SK-N-SH treated with all-trans-retinoic acid at 6 μM for 48 hours (cell line): ENCODE data around the gene THSD4.

ENCODE experiments used
- ATAC-seq: fragments of 200-7000 bp; cut with Tn5 transposase; 3 replicates; pipeline ENCODE4 v1.9.1; 2020; ENCODE audit warnings: mild to moderate bottlenecking, moderate library complexity
- ARNTL ChIP-seq: fragments of 450-650 bp; formaldehyde crosslinking; IDR thresholded peaks from 2 replicates; pipeline ENCODE4 v1.5.0; 2020; ENCODE audit warnings: low read depth, mild to moderate bottlenecking, moderate library complexity, borderline replicate concordance
- BACH2 ChIP-seq: fragments of 250-450 bp; sonication (Bioruptor Pico); IDR thresholded peaks from 2 replicates; pipeline ENCODE4 v1.9.0; 2021; ENCODE audit warnings: mild to moderate bottlenecking, borderline replicate concordance
- GLIS3 ChIP-seq: fragments of 250-450 bp; sonication (Bioruptor Pico); IDR thresholded peaks from 2 replicates; pipeline ENCODE4 v1.5.0; 2020; ENCODE audit warnings: mild to moderate bottlenecking, moderate library complexity
- SNAI2 ChIP-seq: fragments of 250-450 bp; sonication (Bioruptor Pico); IDR thresholded peaks from 2 replicates; pipeline ENCODE4 v1.5.0; 2020; ENCODE audit warnings: mild to moderate bottlenecking, moderate library complexity
- TCF4 ChIP-seq: fragments of 250-450 bp; sonication (Bioruptor Pico); IDR thresholded peaks from 2 replicates; pipeline ENCODE4 v1.8.0; 2021; ENCODE audit warnings: mild to moderate bottlenecking, moderate library complexity, borderline replicate concordance
- TOX ChIP-seq: fragments of 250-450 bp; sonication (Bioruptor Pico); IDR thresholded peaks from 2 replicates; pipeline ENCODE4 v1.8.0; 2021; ENCODE audit warnings: mild to moderate bottlenecking, moderate library complexity, borderline replicate concordance
- ZC3H10 ChIP-seq: fragments of 250-450 bp; sonication (Bioruptor Pico); IDR thresholded peaks from 2 replicates; pipeline ENCODE4 v1.5.1; 2021; ENCODE audit warnings: mild to moderate bottlenecking, moderate library complexity
- ZFP3 ChIP-seq: fragments of 250-450 bp; sonication (Bioruptor Pico); IDR thresholded peaks from 2 replicates; pipeline ENCODE4 v1.5.0; 2020; ENCODE audit warnings: mild to moderate bottlenecking, moderate library complexity
- ZFP30 ChIP-seq: fragments of 450-650 bp; formaldehyde crosslinking; IDR thresholded peaks from 2 replicates; pipeline ENCODE4 v1.5.0; 2022; ENCODE audit warnings: mild to moderate bottlenecking, moderate library complexity
- ZNF565 ChIP-seq: fragments of 450-650 bp; formaldehyde crosslinking; conservative IDR thresholded peaks from 2 replicates; pipeline ENCODE4 v1.5.0; 2020; ENCODE audit warnings: low read depth, mild to moderate bottlenecking, moderate library complexity
- ZNF70 ChIP-seq: fragments of 450-650 bp; formaldehyde crosslinking; IDR thresholded peaks from 2 replicates; pipeline ENCODE4 v1.5.0; 2020; ENCODE audit warnings: mild to moderate bottlenecking, moderate library complexity
- ZNF8 ChIP-seq: fragments of 450-650 bp; formaldehyde crosslinking; IDR thresholded peaks from 2 replicates; pipeline ENCODE4 v1.5.0; 2020; ENCODE audit warnings: mild to moderate bottlenecking, moderate library complexity
- TF ChIP-seq, protein P1 (sequence below): fragments of 250-450 bp; sonication (Bioruptor Pico); IDR thresholded peaks from 2 replicates; pipeline ENCODE4 v1.8.0; 2021; ENCODE audit warnings: low read depth, mild to moderate bottlenecking, moderate library complexity, borderline replicate concordance
- TF ChIP-seq, protein P2 (sequence below): fragments of 250-450 bp; sonication (Bioruptor Pico); IDR thresholded peaks from 2 replicates; pipeline ENCODE4 v1.5.1; 2020; ENCODE audit warnings: low read depth, mild to moderate bottlenecking, moderate library complexity
- TF ChIP-seq, protein P3 (sequence below): fragments of 250-450 bp; sonication (Bioruptor Pico); IDR thresholded peaks from 2 replicates; pipeline ENCODE4 v1.5.0; 2020; ENCODE audit warnings: mild to moderate bottlenecking, moderate library complexity

THSD4 gene

DNA sequence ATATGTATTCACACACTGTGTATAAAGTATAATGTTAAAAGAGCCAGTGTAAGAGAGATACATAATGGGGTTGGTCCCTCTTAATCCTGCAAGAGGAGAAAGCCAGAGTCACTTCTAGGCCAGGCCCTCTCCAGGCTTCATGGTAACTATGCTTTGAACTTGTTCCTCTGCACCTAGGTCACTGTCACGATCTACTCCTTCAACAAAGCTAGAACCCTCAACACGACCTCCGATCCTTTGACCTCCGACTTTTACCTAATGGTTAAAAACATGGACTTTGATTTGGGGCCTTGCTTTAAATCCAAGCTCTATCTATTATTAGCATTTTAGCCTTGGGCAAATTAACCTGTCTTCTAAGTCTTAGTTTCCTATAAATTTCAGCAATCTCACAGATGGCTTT, 541.2 kb downstream of the THSD4 start:
- TF ChIP-seq ZNF8 (CRISPR knock-in tag) (no peak), ZNF565 (CRISPR knock-in tag) (no peak), ZFP30 (CRISPR knock-in tag) (no peak), ZC3H10 (no peak)
- TF ChIP-seq, protein P1, sequence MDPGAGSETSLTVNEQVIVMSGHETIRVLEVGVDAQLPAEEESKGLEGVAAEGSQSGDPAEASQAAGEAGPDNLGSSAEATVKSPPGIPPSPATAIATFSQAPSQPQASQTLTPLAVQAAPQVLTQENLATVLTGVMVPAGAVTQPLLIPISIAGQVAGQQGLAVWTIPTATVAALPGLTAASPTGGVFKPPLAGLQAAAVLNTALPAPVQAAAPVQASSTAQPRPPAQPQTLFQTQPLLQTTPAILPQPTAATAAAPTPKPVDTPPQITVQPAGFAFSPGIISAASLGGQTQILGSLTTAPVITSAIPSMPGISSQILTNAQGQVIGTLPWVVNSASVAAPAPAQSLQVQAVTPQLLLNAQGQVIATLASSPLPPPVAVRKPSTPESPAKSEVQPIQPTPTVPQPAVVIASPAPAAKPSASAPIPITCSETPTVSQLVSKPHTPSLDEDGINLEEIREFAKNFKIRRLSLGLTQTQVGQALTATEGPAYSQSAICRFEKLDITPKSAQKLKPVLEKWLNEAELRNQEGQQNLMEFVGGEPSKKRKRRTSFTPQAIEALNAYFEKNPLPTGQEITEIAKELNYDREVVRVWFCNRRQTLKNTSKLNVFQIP (CRISPR knock-in tag): no peak
- TF ChIP-seq, protein P2, sequence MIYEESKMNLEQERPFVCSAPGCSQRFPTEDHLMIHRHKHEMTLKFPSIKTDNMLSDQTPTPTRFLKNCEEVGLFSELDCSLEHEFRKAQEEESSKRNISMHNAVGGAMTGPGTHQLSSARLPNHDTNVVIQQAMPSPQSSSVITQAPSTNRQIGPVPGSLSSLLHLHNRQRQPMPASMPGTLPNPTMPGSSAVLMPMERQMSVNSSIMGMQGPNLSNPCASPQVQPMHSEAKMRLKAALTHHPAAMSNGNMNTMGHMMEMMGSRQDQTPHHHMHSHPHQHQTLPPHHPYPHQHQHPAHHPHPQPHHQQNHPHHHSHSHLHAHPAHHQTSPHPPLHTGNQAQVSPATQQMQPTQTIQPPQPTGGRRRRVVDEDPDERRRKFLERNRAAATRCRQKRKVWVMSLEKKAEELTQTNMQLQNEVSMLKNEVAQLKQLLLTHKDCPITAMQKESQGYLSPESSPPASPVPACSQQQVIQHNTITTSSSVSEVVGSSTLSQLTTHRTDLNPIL (CRISPR knock-in tag): no peak
- ATAC-seq: no peak

DNA sequence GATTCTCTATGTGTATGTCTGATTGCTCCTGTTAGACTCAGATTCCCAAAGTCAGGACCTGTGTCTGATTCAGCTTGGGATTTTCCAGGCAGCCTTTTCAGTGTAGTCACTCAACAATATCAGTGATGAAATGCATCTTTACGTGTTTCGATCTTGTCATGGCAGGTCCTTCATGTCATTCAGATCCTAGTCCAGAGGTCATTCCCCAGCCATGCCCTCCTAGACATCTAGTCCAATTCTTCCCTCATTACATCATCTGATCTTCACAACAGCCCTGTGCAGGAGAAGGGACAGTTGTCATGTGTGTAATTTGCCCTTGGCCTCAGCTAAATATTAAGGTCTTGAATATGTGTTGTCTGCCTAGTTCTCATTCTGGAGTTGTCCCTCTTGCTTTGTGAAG, 541.9 kb downstream of the THSD4 start:
- no peak for ATAC-seq
- TF ChIP-seq ZNF8 (CRISPR knock-in tag) (no peak), TCF4 (CRISPR knock-in tag) (no peak)
- TF ChIP-seq, all 23 proteins: peak for 0

DNA sequence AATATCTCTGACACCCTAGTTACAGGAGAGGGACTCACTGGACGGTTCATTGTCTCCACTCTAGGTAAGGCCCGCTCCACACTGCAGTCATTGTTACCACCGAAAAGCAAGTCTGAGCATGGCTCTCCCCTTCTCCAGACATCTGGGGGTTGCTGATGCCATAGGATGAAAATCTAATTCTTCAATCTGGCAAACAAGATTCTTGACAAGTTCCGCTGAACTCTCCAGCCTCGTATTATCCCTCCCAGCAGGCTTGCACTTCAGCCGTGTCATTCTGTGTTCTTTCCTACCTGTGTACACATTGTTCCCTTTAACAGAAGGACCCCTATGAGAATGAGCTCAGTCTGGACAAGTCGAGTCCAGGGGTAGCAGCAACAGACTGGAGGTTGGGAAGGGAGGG, 542.8 kb downstream of the THSD4 start:
- TF ChIP-seq SNAI2 (CRISPR knock-in tag) (no peak), ZFP30 (CRISPR knock-in tag) (no peak), TOX (CRISPR knock-in tag) (no peak), ZFP3 (CRISPR knock-in tag) (no peak), ZNF70 (no peak), ARNTL (CRISPR knock-in tag) (no peak), ZNF8 (CRISPR knock-in tag) (no peak), ZC3H10 (no peak), TCF4 (CRISPR knock-in tag) (no peak)
- TF ChIP-seq, protein P1 (CRISPR knock-in tag): no peak
- TF ChIP-seq, protein P3, sequence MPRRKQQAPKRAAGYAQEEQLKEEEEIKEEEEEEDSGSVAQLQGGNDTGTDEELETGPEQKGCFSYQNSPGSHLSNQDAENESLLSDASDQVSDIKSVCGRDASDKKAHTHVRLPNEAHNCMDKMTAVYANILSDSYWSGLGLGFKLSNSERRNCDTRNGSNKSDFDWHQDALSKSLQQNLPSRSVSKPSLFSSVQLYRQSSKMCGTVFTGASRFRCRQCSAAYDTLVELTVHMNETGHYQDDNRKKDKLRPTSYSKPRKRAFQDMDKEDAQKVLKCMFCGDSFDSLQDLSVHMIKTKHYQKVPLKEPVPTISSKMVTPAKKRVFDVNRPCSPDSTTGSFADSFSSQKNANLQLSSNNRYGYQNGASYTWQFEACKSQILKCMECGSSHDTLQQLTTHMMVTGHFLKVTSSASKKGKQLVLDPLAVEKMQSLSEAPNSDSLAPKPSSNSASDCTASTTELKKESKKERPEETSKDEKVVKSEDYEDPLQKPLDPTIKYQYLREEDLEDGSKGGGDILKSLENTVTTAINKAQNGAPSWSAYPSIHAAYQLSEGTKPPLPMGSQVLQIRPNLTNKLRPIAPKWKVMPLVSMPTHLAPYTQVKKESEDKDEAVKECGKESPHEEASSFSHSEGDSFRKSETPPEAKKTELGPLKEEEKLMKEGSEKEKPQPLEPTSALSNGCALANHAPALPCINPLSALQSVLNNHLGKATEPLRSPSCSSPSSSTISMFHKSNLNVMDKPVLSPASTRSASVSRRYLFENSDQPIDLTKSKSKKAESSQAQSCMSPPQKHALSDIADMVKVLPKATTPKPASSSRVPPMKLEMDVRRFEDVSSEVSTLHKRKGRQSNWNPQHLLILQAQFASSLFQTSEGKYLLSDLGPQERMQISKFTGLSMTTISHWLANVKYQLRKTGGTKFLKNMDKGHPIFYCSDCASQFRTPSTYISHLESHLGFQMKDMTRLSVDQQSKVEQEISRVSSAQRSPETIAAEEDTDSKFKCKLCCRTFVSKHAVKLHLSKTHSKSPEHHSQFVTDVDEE: no peak
- ATAC-seq: no peak

DNA sequence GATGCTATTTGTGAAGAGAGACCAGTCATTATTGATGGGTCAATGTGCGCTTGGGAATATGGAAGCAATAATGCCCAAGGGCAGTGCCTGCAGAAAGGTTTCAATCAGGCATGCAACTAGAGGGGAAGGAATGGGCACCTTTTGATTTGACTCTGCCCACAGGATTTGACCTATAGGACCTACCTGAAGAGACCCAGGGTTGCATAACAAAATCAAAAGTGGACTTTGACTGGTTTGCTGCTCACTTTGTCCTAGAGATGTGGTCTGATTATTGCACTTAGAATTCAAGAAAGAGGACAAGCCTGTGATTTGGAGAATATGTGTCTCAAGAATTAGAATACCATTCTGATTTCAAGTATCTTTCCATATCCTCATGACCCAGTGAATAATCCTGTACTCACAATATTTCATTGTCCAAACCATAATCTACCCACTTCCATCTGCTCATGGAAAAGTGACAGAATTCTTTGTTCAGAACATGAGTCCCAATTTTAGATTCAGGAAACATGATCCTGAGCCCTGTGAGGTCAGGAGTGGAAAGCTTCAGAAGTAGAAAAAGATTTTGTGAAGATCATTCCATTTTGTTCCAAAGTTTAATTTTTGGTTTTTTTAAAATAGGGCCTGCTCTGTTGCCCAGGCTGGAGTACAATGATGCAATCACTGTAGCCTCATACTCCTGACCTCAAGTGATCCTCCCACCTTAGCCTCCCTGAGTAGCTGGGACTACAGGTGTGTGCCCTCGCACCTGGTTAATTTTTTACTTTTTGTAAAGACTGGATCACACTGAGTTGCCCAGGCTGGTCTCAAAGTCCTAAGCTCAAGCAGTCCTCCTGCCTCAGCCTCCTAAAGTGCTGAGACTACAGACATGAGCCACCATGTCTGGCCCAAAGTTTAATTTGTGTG, 543.8 kb downstream of the THSD4 start:
- ATAC-seq: no peak
- TF ChIP-seq, protein P2 (CRISPR knock-in tag): no peak
- TF ChIP-seq ZNF8 (CRISPR knock-in tag) (no peak), ARNTL (CRISPR knock-in tag) (no peak), ZFP30 (CRISPR knock-in tag) (no peak), ZNF70 (no peak), GLIS3 (no peak), ZNF565 (CRISPR knock-in tag) (no peak), BACH2 (no peak)
- TF ChIP-seq, protein P1 (CRISPR knock-in tag): no peak
